K562 (cell line): ENCODE data around the gene SLC4A5. TPM values are rescaled to one million over a fixed set of nuclear protein-coding genes. Genes with fewer than 3 reads are reported as not detected.
A peak's percentile ranks its signal among the peaks of the same experiment; 100 is the strongest.

Experiments used
- ATF7 ChIP-seq: fragments of 450-650 bp; IDR thresholded peaks from 2 replicates; pipeline ENCODE4 v1.7.1; 2014; ENCODE audit warnings: mild to moderate bottlenecking, moderate library complexity
- CEBPB ChIP-seq: fragments of 450-650 bp; IDR thresholded peaks from 2 replicates; pipeline ENCODE4 v1.6.1; 2016; ENCODE audit warnings: missing genetic modification characterization, missing compliant biosample characterization
- CREB1 ChIP-seq, 2 experiments: sonication (generic) in 1 of 2; formaldehyde crosslinking in 1 of 2; IDR thresholded peaks; 2 replicates each; pipeline versions ENCODE4 v1.6.1 to v1.8.0; 2012 to 2022; ENCODE audit warnings: inconsistent platforms in 1 of 2, mild to moderate bottlenecking in 1 of 2, missing genetic modification reagents in 1 of 2, moderate library complexity in 1 of 2
- DPF2 ChIP-seq: fragments of 450-650 bp; IDR thresholded peaks from 2 replicates; pipeline ENCODE4 v1.6.1; 2016
- ETV1 ChIP-seq: fragments of 450-650 bp; conservative IDR thresholded peaks from 2 replicates; pipeline ENCODE4 v1.6.1; 2016; ENCODE audit warnings: missing genetic modification characterization, control low read depth, low read depth, missing compliant biosample characterization
- GABPB1 ChIP-seq: sonication (generic); formaldehyde crosslinking; IDR thresholded peaks from 2 replicates; pipeline ENCODE4 v1.8.0; 2022; ENCODE audit warnings: mild to moderate bottlenecking, missing genetic modification reagents
- HLTF ChIP-seq: fragments of 450-650 bp; IDR thresholded peaks from 2 replicates; pipeline ENCODE4 v1.6.1; 2016
- POLR2AphosphoS5 ChIP-seq: IDR thresholded peaks from 2 replicates; pipeline ENCODE4 v1.6.1; 2011; ENCODE audit warnings: mild to moderate bottlenecking, low read depth, low read length, moderate library complexity; ENCODE audit not compliant: control insufficient read depth, insufficient read depth
- ZBTB7A ChIP-seq: IDR thresholded peaks from 2 replicates; pipeline ENCODE4 v1.6.1; 2011; ENCODE audit warnings: low read depth, mild to moderate bottlenecking, low read length, moderate library complexity, borderline replicate concordance; ENCODE audit not compliant: control insufficient read depth
- ZFPM2 ChIP-seq: fragments of 250-450 bp; sonication (Bioruptor Pico); IDR thresholded peaks from 2 replicates; pipeline ENCODE4 v1.5.1; 2022; ENCODE audit warnings: mild to moderate bottlenecking
- ZNF23 ChIP-seq: fragments of 250-450 bp; sonication (Bioruptor Pico); IDR thresholded peaks from 2 replicates; pipeline ENCODE4 v1.4.0; 2020; ENCODE audit warnings: mild to moderate bottlenecking
- ZNF436 ChIP-seq: fragments of 250-450, 450-650 bp; sonication (Bioruptor Pico); formaldehyde crosslinking; IDR thresholded peaks from 2 replicates; pipeline ENCODE4 v1.7.0; 2020; ENCODE audit warnings: mild to moderate bottlenecking
- polyA plus RNA-seq, 8 experiments: library from polyadenylated mRNA; depleted of rRNA in 4 of 8; stranded (reverse) in 5 of 8; unstranded in 3 of 8; fragments of >200 nt; fragmentation: Nextera tagmentation in 2 of 8; fragmentation: Illumina TruSeq in 1 of 8; extraction: Ambion mirVana in 2 of 8; extraction: Trizol in 1 of 8; gene quantifications; 2 replicates each; pipeline versions ENCODE4 v1.2.1 to v1.2.3, GENCODE V29; 2011 to 2014; ENCODE audit warnings: inconsistent platforms in 1 of 8, missing spikeins in 1 of 8
- total RNA-seq, 7 experiments: library from RNA; depleted of rRNA in 6 of 7; stranded (reverse); fragments of >200 nt in 6 of 7; fragmentation: Illumina TruSeq in 2 of 7; extraction: Trizol in 2 of 7; gene quantifications; 2 replicates each; pipeline versions ENCODE4 v1.2.1 to v1.2.3, GENCODE V29; 2011 to 2021; ENCODE audit warnings: low replicate concordance in 1 of 7
- TF ChIP-seq, protein P1 (sequence below): fragments of 450-650 bp; formaldehyde crosslinking; IDR thresholded peaks from 2 replicates; pipeline ENCODE4 v1.4.0; 2022; ENCODE audit warnings: mild to moderate bottlenecking, moderate library complexity
- TF ChIP-seq, protein P2 (sequence below): conservative IDR thresholded peaks from 2 replicates; pipeline ENCODE4 v1.6.1; 2011; ENCODE audit warnings: low read depth, mild to moderate bottlenecking, low read length; ENCODE audit not compliant: control insufficient read depth
- TF ChIP-seq, protein P3 (sequence below): fragments of 450-650 bp; IDR thresholded peaks from 2 replicates; pipeline ENCODE4 v1.6.1; 2016; ENCODE audit warnings: borderline replicate concordance
- TF ChIP-seq, protein P4 (sequence below), 2 experiments: IDR thresholded peaks; 2 replicates each; pipeline ENCODE4 v1.6.1; 2011; ENCODE audit warnings: borderline replicate concordance in 1 of 2, control low read depth in 1 of 2, low read depth in 1 of 2, low read length in 1 of 2, mild to moderate bottlenecking in 1 of 2, mixed read lengths in 1 of 2, moderate library complexity in 1 of 2; ENCODE audit not compliant: insufficient read depth in 1 of 2, insufficient read length in 1 of 2, poor library complexity in 1 of 2, severe bottlenecking in 1 of 2; ENCODE audit errors: extremely low read depth in 1 of 2
- TF ChIP-seq, protein P5 (sequence below), 2 experiments: fragments of 450-650 bp; conservative IDR thresholded peaks; 2 replicates each; pipeline ENCODE4 v1.6.1; 2017; ENCODE audit warnings: mild to moderate bottlenecking in 2 of 2, moderate library complexity in 2 of 2
- TF ChIP-seq, protein P6 (sequence below): sonication (generic); formaldehyde crosslinking; IDR thresholded peaks from 2 replicates; pipeline ENCODE4 v1.8.1; 2022; ENCODE audit warnings: missing genetic modification reagents

SLC4A5 gene
- total and polyA plus RNA-seq, 9 of the 15 experiments (the other 6 are each of a cell fraction or from before 2014, with no cell fraction given): 0.03 to 0.77 (median 0.14) TPM; not detected in 1

DNA sequence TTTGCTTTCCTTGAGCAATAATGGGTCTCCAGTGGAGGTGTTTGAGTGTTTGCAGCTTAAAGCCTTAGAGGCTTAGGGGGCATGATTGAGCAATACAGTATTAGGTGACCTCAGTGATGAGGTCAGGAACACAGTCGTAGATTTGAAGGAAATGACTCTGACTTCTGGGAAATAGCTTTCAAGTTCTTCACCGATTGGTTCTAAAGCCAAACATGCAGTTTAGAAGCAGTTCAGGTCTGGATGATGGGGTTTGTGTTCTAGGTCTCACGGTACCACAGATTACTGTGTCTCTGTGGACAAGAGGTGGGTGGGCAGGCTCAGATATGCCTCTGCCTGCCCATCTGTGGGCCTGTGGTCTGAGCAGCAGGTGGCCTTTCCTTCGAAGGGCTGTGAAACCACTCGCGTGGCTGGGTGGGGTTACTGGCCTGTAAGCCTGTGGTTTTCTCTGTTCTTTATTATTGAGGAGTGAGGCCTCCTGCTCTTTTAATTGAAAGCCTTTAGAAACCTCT is 137.0 kb downstream of the SLC4A5 start (continued):
- no peak for TF ChIP-seq ETV1 (tag)
- no peak for TF ChIP-seq HLTF
- no peak for TF ChIP-seq ZNF436 (CRISPR knock-in tag)
- TF ChIP-seq, protein P1, sequence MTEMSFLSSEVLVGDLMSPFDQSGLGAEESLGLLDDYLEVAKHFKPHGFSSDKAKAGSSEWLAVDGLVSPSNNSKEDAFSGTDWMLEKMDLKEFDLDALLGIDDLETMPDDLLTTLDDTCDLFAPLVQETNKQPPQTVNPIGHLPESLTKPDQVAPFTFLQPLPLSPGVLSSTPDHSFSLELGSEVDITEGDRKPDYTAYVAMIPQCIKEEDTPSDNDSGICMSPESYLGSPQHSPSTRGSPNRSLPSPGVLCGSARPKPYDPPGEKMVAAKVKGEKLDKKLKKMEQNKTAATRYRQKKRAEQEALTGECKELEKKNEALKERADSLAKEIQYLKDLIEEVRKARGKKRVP (CRISPR knock-in tag): no peak
- TF ChIP-seq DPF2: peak; percentile 74
- no peak for TF ChIP-seq ZNF23 (CRISPR knock-in tag)
- no peak for TF ChIP-seq ZFPM2 (CRISPR knock-in tag)
- TF ChIP-seq, protein P2, sequence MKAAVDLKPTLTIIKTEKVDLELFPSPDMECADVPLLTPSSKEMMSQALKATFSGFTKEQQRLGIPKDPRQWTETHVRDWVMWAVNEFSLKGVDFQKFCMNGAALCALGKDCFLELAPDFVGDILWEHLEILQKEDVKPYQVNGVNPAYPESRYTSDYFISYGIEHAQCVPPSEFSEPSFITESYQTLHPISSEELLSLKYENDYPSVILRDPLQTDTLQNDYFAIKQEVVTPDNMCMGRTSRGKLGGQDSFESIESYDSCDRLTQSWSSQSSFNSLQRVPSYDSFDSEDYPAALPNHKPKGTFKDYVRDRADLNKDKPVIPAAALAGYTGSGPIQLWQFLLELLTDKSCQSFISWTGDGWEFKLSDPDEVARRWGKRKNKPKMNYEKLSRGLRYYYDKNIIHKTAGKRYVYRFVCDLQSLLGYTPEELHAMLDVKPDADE: no peak
- TF ChIP-seq, protein P3, sequence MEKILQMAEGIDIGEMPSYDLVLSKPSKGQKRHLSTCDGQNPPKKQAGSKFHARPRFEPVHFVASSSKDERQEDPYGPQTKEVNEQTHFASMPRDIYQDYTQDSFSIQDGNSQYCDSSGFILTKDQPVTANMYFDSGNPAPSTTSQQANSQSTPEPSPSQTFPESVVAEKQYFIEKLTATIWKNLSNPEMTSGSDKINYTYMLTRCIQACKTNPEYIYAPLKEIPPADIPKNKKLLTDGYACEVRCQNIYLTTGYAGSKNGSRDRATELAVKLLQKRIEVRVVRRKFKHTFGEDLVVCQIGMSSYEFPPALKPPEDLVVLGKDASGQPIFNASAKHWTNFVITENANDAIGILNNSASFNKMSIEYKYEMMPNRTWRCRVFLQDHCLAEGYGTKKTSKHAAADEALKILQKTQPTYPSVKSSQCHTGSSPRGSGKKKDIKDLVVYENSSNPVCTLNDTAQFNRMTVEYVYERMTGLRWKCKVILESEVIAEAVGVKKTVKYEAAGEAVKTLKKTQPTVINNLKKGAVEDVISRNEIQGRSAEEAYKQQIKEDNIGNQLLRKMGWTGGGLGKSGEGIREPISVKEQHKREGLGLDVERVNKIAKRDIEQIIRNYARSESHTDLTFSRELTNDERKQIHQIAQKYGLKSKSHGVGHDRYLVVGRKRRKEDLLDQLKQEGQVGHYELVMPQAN: no peak
- TF ChIP-seq CREB1 (IDR thresholded peaks at IDR 0.05): 0 out of 2 replicates have a peak, but pooled peaks have one; percentile 36
- peak; percentile 33; the same call in 1 of the 2 replicates for TF ChIP-seq CREB1 (CRISPR knock-in tag; IDR thresholded peaks at IDR 0.05)
- TF ChIP-seq, protein P4, sequence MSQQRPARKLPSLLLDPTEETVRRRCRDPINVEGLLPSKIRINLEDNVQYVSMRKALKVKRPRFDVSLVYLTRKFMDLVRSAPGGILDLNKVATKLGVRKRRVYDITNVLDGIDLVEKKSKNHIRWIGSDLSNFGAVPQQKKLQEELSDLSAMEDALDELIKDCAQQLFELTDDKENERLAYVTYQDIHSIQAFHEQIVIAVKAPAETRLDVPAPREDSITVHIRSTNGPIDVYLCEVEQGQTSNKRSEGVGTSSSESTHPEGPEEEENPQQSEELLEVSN (IDR thresholded peaks at IDR 0.05; ENCODE audit: borderline replicate concordance in 1 of 2, extremely low read depth in 1 of 2, insufficient read depth in 1 of 2, insufficient read length in 1 of 2, low read depth in 1 of 2, low read length in 1 of 2, poor library complexity in 1 of 2, severe bottlenecking in 1 of 2): peak in 1 of 2 experiments; percentile 59
- TF ChIP-seq CEBPB: peak; percentile 100
- TF ChIP-seq, protein P5, sequence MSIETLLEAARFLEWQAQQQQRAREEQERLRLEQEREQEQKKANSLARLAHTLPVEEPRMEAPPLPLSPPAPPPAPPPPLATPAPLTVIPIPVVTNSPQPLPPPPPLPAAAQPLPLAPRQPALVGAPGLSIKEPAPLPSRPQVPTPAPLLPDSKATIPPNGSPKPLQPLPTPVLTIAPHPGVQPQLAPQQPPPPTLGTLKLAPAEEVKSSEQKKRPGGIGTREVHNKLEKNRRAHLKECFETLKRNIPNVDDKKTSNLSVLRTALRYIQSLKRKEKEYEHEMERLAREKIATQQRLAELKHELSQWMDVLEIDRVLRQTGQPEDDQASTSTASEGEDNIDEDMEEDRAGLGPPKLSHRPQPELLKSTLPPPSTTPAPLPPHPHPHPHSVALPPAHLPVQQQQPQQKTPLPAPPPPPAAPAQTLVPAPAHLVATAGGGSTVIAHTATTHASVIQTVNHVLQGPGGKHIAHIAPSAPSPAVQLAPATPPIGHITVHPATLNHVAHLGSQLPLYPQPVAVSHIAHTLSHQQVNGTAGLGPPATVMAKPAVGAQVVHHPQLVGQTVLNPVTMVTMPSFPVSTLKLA (conservative IDR thresholded peaks at IDR 0.05): peak in 1 of 2 experiments; percentile 37; a peak in 2 of 4 replicates
- no peak for TF ChIP-seq ZBTB7A
- TF ChIP-seq ATF7: peak; percentile 85
- TF ChIP-seq POLR2AphosphoS5: peak; percentile 53; the same call in 1 of the 2 replicates
- TF ChIP-seq, protein P6, sequence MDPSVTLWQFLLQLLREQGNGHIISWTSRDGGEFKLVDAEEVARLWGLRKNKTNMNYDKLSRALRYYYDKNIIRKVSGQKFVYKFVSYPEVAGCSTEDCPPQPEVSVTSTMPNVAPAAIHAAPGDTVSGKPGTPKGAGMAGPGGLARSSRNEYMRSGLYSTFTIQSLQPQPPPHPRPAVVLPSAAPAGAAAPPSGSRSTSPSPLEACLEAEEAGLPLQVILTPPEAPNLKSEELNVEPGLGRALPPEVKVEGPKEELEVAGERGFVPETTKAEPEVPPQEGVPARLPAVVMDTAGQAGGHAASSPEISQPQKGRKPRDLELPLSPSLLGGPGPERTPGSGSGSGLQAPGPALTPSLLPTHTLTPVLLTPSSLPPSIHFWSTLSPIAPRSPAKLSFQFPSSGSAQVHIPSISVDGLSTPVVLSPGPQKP (CRISPR knock-in tag): no peak
- TF ChIP-seq GABPB1 (CRISPR knock-in tag): no peak; the same call in 1 of the 2 replicates
